ENCODE results near the gene RPL23. TPM values are rescaled to one million over a fixed set of nuclear protein-coding genes. Genes with fewer than 3 reads are reported as not detected.

The RPL23 gene
- 1,193 TPM for total RNA-seq

DNA sequence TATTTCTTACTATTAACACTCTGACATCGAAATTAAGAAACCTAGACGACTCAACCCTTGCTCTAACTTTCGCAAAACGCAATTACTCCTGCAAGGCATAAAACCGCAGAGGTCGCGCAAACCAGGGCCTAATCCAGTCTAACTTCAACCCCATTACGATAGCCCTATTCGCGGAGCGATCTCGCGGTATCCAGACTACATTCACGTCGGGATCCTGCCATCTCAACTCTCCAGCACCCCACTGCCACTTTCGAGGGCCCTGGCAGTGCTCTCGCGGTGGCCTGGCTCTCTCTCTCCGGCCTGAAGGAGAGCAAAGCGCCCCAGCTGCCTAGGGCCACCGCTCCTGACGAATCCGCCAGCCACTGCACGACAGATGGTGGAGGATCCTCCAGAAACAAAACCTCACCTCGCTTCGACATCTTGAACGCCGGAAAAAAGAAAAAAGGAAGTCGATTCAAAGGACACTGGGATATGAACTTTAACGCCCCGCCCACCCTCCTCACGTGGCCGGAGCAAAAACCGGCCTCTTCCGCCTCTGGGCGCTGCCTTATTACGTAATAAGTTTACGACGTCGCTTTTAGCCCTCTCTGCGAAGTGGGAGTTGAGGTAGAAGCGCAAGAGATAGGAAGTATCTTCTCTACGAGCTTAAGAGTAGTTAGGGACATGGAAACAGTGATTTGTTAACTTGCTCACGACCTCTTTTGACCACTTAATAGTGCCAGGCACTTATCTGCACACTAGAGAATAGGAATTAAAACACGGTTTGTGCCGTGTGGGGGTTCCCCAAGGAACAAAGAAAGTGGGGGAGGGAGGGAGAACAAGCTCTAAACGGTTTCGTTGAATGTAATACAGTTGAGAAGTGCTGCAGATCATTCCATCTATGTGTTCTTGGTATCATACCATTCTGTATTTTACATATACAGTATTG lies at the start of gene RPL23:
Gene RPL23 (minus strand): TSS at position 430 of the 928 bp plus-strand sequence. CDS start 11 bp downstream, at position 419.

DNA sequence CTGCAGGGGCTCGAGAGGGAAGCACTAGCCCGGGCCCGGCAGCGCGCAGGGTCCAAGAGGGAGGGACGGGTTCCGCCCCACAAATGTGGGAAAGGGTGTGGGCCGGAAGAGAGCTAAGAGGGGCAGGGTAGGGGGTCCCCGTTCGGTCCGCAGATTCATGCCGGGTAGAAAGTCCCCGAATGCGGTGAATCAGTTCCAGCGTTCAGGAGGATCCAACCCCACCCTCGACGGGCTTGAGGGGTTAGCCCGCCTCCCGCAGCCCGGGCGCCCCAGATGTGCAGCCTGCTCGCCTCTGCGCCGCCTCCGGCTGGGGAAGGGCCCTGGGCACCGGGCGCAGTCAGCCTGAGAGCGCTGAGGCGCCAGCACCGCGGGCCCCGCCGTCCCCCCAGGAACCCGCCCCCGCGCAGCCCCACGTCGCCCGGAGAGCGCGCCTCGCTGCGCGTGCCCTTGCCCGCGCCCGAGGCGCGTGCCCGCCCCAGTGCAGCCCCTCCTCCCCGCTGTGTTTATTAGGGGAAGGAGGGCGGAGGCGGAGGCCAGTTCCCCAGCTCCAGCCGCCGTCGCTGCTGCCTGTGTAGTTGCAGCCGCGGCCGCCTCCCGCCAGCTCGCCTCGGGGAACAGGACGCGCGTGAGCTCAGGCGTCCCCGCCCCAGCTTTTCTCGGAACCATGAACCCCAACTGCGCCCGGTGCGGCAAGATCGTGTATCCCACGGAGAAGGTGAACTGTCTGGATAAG lies 16.2 kb upstream of the RPL23 start, which contains the start of gene LASP1:
Gene LASP1 (plus strand): TSS at position 533 of the 733 bp plus-strand sequence. CDS start 132 bp downstream, at position 665.

DNA sequence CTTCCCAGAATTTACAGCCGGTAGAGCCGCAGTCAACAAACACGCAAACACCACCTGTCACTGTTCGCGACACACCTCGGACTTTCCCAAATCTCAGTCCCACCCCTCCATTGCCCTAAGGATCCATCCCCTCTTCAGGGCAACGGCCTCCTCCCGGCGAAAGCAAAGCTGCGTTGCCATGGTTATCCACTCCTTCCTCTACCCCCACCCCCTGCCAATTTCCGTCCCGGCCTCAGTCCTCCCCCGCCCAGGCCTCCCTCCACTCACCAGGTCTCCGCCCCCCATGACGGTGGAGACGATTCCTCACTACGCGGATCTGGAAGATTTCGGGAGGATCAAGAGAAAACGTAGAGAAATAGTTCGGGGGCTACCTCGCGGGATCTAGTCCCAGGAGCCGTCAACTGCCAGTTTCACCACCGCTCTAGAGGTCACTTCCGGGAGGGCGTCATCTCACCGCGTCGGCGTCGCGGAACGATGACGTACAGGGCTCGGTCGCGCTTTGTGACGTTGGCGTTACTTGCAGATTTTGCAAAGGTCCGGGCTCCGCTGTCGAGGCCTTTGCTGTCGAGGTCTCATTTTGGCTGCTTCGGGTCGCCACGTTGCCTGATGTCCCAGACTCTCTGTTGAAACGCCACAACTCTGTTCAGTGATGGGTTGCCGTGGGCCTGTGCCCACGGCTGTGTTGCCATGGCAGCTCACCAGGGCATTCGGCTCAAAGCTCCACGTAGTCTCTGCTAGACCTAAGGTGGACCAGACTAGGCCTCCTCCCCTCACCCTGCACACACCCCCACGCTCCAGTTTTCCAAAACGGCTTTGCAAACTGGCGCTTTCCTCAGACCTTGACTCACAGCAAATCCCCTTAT lies 28.4 kb downstream of the RPL23 start, which contains the start of gene CWC25:
Gene CWC25 (minus strand): TSS at position 423 of the 863 bp plus-strand sequence. CDS start 138 bp downstream, at position 285.

DNA sequence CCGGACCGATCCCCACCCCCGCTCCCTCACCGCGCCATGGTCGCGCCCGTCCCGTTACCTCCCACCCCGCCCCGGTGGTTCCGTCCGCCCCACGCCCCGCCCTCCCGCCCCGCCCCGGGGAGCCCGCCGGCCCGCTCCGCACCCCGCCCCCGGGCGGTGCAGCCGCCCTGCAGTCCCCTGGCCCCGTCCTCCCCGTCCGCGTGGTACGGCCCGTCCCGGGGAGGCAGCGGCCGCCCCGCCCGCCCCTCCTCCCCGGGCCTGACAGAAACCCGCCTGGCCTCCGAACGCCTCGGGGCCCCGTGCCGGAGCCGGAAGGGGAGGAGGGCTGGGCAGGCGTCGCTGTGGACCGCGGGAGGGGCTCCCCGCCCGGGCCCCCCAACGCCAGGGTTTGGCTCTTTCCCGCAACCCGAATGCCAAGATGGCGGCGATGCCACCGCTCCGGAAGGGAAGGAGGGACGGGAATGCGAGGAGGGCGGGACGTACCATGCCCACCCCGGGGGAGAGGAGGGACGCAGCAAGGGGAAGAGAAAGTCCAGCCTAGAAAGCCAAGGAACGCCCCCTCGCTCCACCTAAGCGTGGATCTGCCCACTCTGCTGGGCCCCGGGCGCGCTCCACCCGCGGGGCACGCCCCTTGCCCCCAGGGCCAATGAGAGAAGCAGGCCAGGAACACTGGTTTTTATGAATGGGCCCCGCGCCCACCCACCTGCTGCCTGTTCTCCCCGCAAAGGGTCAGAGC lies 53.9 kb downstream of the RPL23 start, which contains the start of gene PIP4K2B:
Gene PIP4K2B (minus strand): TSS at position 56 of the 736 bp plus-strand sequence. CDS start 132 bp downstream, outside the sequence.

Small RNA genes lying within 50 kb of the gene (small RNA-seq; reads per million reads assigned to genes)
- gene MIR4727 (not detected), gene SNORA21 (not detected), gene SNORA21B (not detected)

Other genes starting within 250 kb of the RPL23 start
- gene SRCIN1, start 247.8 kb downstream of the RPL23 start, total RNA-seq: 33.7 TPM
- 0.92 TPM for gene EPOP, start 178.8 kb downstream of the RPL23 start, total RNA-seq
- gene MLLT6, start 148.4 kb downstream of the RPL23 start, total RNA-seq: 27.2 TPM
- 3.0 TPM for gene CISD3, start 123.4 kb downstream of the RPL23 start, total RNA-seq
- 7.2 TPM for gene PCGF2, start 105.4 kb downstream of the RPL23 start, total RNA-seq
- 160 TPM for gene PSMB3, start 101.0 kb downstream of the RPL23 start, total RNA-seq
- gene PIP4K2B, start 54.2 kb downstream of the RPL23 start, total RNA-seq: 234 TPM
- gene CWC25, start 28.4 kb downstream of the RPL23 start, total RNA-seq: 10.6 TPM
- gene LASP1, start 16.3 kb upstream of the RPL23 start, total RNA-seq: 80.7 TPM
- not detected for gene FBXO47, start 113.7 kb upstream of the RPL23 start, total RNA-seq

All from diencephalon (tissue), 1 donor.